Neuronal stem cell (in vitro differentiated cells): Measurements from ENCODE around the gene SGSH.

Experiments
- DNase-seq: peaks from one replicate; pipeline ENCODE4 v3.0.0-alpha.2; 2013; ENCODE audit warnings: low spot score
- H2AFZ ChIP-seq: one replicate; pipeline ENCODE4 v1.6.1; 2013; ENCODE audit warnings: mild to moderate bottlenecking, low read length, inconsistent platforms
- H2AK5ac ChIP-seq: 2 replicates; pipeline ENCODE4 v1.6.1; 2013; ENCODE audit warnings: low read depth, mild to moderate bottlenecking, inconsistent platforms, low read length, moderate library complexity, mixed read lengths
- H2BK120ac ChIP-seq: 2 replicates; pipeline ENCODE4 v1.6.1; 2013; ENCODE audit warnings: low read depth, mild to moderate bottlenecking, inconsistent platforms, low read length, moderate library complexity, mixed read lengths
- H2BK12ac ChIP-seq: one replicate; pipeline ENCODE4 v1.6.1; 2013; ENCODE audit warnings: low read length, inconsistent platforms
- H2BK15ac ChIP-seq: 2 replicates; pipeline ENCODE4 v1.6.1; 2013; ENCODE audit warnings: mild to moderate bottlenecking, low read length, inconsistent platforms, mixed read lengths
- H2BK5ac ChIP-seq: one replicate; pipeline ENCODE4 v1.6.1; 2013; ENCODE audit warnings: inconsistent platforms, mild to moderate bottlenecking, low read length, moderate library complexity
- H3K14ac ChIP-seq: one replicate; pipeline ENCODE4 v1.6.1; 2013; ENCODE audit warnings: low read length, inconsistent platforms
- H3K18ac ChIP-seq: 2 replicates; pipeline ENCODE4 v1.6.1; 2013; ENCODE audit warnings: low read length, inconsistent platforms
- H3K23ac ChIP-seq: 2 replicates; pipeline ENCODE4 v1.6.1; 2013; ENCODE audit warnings: low read depth, mild to moderate bottlenecking, mixed read lengths, low read length, inconsistent platforms; ENCODE audit not compliant: poor library complexity
- H3K27ac ChIP-seq: replicated peaks from 3 replicates; pipeline ENCODE4 v1.5.1; 2013; ENCODE audit warnings: low read length, inconsistent platforms
- H3K27me3 ChIP-seq, 3 experiments: 2 replicates each; pipeline ENCODE4 v1.6.1; 2013; ENCODE audit warnings: low read length in 3 of 3, mild to moderate bottlenecking in 2 of 3, inconsistent platforms in 1 of 3, low read depth in 1 of 3, mixed read lengths in 1 of 3, moderate library complexity in 1 of 3; ENCODE audit not compliant: control insufficient read depth in 3 of 3, insufficient read depth in 3 of 3
- H3K36me3 ChIP-seq, 2 donors: replicated peaks in 1 of 2; 2 replicates each; pipeline ENCODE4 v1.6.1; 2013; ENCODE audit warnings: low read length in 2 of 2; ENCODE audit not compliant: control insufficient read depth in 2 of 2, insufficient read depth in 2 of 2
- H3K4ac ChIP-seq: 2 replicates; pipeline ENCODE4 v1.6.1; 2013; ENCODE audit warnings: inconsistent platforms, mild to moderate bottlenecking, low read length, moderate library complexity
- H3K4me1 ChIP-seq, 2 donors: 1 replicate in 1 of 2; 2 replicates in 1 of 2; pipeline ENCODE4 v1.6.1; 2013; ENCODE audit warnings: low read length in 2 of 2, low read depth in 1 of 2; ENCODE audit not compliant: control insufficient read depth in 2 of 2, insufficient read depth in 1 of 2
- H3K4me2 ChIP-seq: one replicate; pipeline ENCODE4 v1.6.1; 2013; ENCODE audit warnings: mild to moderate bottlenecking, low read length, inconsistent platforms; ENCODE audit not compliant: insufficient read depth, poor library complexity, severe bottlenecking
- H3K4me3 ChIP-seq, 2 donors: 2 replicates each; pipeline ENCODE4 v1.5.1; 2013; ENCODE audit warnings: low read length in 2 of 2, mild to moderate bottlenecking in 2 of 2, inconsistent platforms in 1 of 2, moderate library complexity in 1 of 2
- H3K79me1 ChIP-seq: one replicate; pipeline ENCODE4 v1.6.1; 2013; ENCODE audit warnings: low read depth, mild to moderate bottlenecking, inconsistent platforms, low read length, moderate library complexity
- H3K9ac ChIP-seq: one replicate; pipeline ENCODE4 v1.6.1; 2013; ENCODE audit warnings: mild to moderate bottlenecking, low read depth, low read length, inconsistent platforms; ENCODE audit not compliant: poor library complexity
- H3K9me3 ChIP-seq, 2 donors: replicated peaks in 1 of 2; 2 replicates each; pipeline versions ENCODE3 to v1.6.1; 2013; ENCODE audit warnings: low read length in 2 of 2, mild to moderate bottlenecking in 2 of 2, inconsistent platforms in 1 of 2, low read depth in 1 of 2, mixed read lengths in 1 of 2, moderate library complexity in 1 of 2; ENCODE audit not compliant: control insufficient read depth in 2 of 2, insufficient read depth in 1 of 2
- H4K8ac ChIP-seq: one replicate; pipeline ENCODE4 v1.6.1; 2013; ENCODE audit warnings: low read depth, mild to moderate bottlenecking, inconsistent platforms, low read length, moderate library complexity
- H4K91ac ChIP-seq: one replicate; pipeline ENCODE4 v1.6.1; 2013; ENCODE audit warnings: low read length, low read depth, mild to moderate bottlenecking, inconsistent platforms; ENCODE audit not compliant: poor library complexity
- WGBS, 2 donors: extraction: QIAGEN DNeasy Blood & Tissue Kit; methylation state at CpG; one replicate each; pipeline ENCODE4 v1.1.7; 2013; ENCODE audit warnings: missing lambda C conversion rate in 2 of 2, mixed read lengths in 1 of 2; ENCODE audit not compliant: insufficient read length in 2 of 2, insufficient replicate concordance in 1 of 2; ENCODE audit errors: extremely low coverage in 2 of 2; 5-methylcytosine and 5-hydroxymethylcytosine counted together

The SGSH gene

GRCh38 chr17:80187515-80187941 lies 32.6 kb downstream of the SGSH start:
- no peak overlapping the region for H2AFZ ChIP-seq
- peak overlapping the region; percentile 13 for H3K23ac ChIP-seq
- H3K79me1 ChIP-seq = no peaks in the 10 kb centered on the region
- H3K18ac ChIP-seq = peak overlapping the region; percentile 30
- no peak for DNase-seq
- peak overlapping the region; percentile 10 for H3K9ac ChIP-seq
- no CpG with 5 or more reads among the region's 18 CpGs for WGBS, 2 donors
- no peak overlapping the region for H2BK12ac ChIP-seq
- no peak overlapping the region for H3K27ac ChIP-seq
- H3K4me1 ChIP-seq = peaks cover 14 to 26% of the 10 kb centered on the region in 2 donors
- H2BK15ac ChIP-seq = peak overlapping the region; percentile 43
- no peaks in the 10 kb centered on the region for H3K9me3 ChIP-seq
- H3K14ac ChIP-seq = no peak overlapping the region
- no peak overlapping the region for H3K4me3 ChIP-seq
- H4K8ac ChIP-seq = no peak overlapping the region
- H2BK120ac ChIP-seq = peak overlapping the region; percentile 39
- H2BK5ac ChIP-seq = no peak overlapping the region
- H3K4me2 ChIP-seq = no peak overlapping the region
- H2AK5ac ChIP-seq = no peak overlapping the region
- H4K91ac ChIP-seq = no peak overlapping the region
- H3K4ac ChIP-seq = no peak overlapping the region
- no peaks in the 10 kb centered on the region for H3K36me3 ChIP-seq
- H3K27me3 ChIP-seq = peaks cover 0 to 7% (median 0%) of the 10 kb centered on the region in 3 experiments

GRCh38 chr17:80187090-80187489 lies 33.0 kb downstream of the SGSH start:
- Histone ChIP-seq H2BK120ac (no peak overlapping the region), H3K79me1 (no peaks in the 10 kb centered on the region), H3K23ac (no peak overlapping the region), H2BK12ac (no peak overlapping the region), H2BK5ac (no peak overlapping the region), H3K27ac (no peak overlapping the region), H2BK15ac (no peak overlapping the region), H3K9ac (no peak overlapping the region), H3K27me3 (peaks cover 0 to 4% (median 0%) of the 10 kb centered on the region in 3 experiments), H3K4me1 (peaks cover 11 to 22% of the 10 kb centered on the region in 2 donors), H3K4ac (no peak overlapping the region), H4K91ac (no peak overlapping the region), H3K9me3 (no peaks in the 10 kb centered on the region), H3K14ac (no peak overlapping the region), H3K4me2 (no peak overlapping the region), H3K4me3 (no peak overlapping the region), H3K18ac (no peak overlapping the region), H4K8ac (no peak overlapping the region), H3K36me3 (no peaks in the 10 kb centered on the region), H2AFZ (no peak overlapping the region), H2AK5ac (no peak overlapping the region)
- no CpG with 5 or more reads among the region's 16 CpGs for WGBS, 2 donors
- DNase-seq = no peak

GRCh38 chr17:80185968-80186367 lies 34.2 kb downstream of the SGSH start:
- Histone ChIP-seq H3K4me3 (no peak overlapping the region), H2BK5ac (no peak overlapping the region), H3K9ac (no peak overlapping the region), H3K18ac (no peak overlapping the region), H3K23ac (no peak overlapping the region), H2AFZ (no peak overlapping the region), H2AK5ac (no peak overlapping the region), H2BK15ac (peak overlapping the region; percentile 76), H2BK120ac (no peak overlapping the region), H3K14ac (no peak overlapping the region), H3K79me1 (no peaks in the 10 kb centered on the region), H3K4me1 (peaks cover 10 to 12% of the 10 kb centered on the region in 2 donors), H3K27me3 (no peaks in the 10 kb centered on the region), H2BK12ac (peak overlapping the region; percentile 24), H4K8ac (no peak overlapping the region), H3K4ac (peak overlapping the region; percentile 57), H3K4me2 (no peak overlapping the region), H4K91ac (no peak overlapping the region), H3K36me3 (no peaks in the 10 kb centered on the region), H3K27ac (no peak overlapping the region), H3K9me3 (no peaks in the 10 kb centered on the region)
- DNase-seq = no peak
- no CpG with 5 or more reads among the region's 9 CpGs for WGBS, 2 donors

GRCh38 chr17:80184423-80184714 lies 35.8 kb downstream of the SGSH start:
- Histone ChIP-seq H3K4me1 (peaks cover 10 to 12% of the 10 kb centered on the region in 2 donors), H2BK5ac (peak overlapping the region; percentile 21), H2BK15ac (peak overlapping the region; percentile 39), H3K4me2 (no peak overlapping the region), H4K8ac (peak overlapping the region; percentile 52), H2AK5ac (peak overlapping the region; percentile 53), H3K4me3 (no peak overlapping the region), H3K4ac (peak overlapping the region; percentile 1), H3K27me3 (no peaks in the 10 kb centered on the region), H3K9ac (peak overlapping the region; percentile 83), H2BK120ac (peak overlapping the region; percentile 68), H3K23ac (no peak overlapping the region), H2AFZ (peak overlapping the region; percentile 87), H2BK12ac (no peak overlapping the region), H3K9me3 (no peaks in the 10 kb centered on the region), H3K27ac (peak overlapping the region; percentile 21), H3K18ac (peak overlapping the region; percentile 95), H3K36me3 (no peaks in the 10 kb centered on the region), H4K91ac (peak overlapping the region; percentile 56), H3K14ac (peak overlapping the region; percentile 11), H3K79me1 (no peaks in the 10 kb centered on the region)
- no peak for DNase-seq
- no CpG with 5 or more reads among the region's 10 CpGs for WGBS, 2 donors
